Measurements from ENCODE around the gene XAGE5.
"Not testable (repeated sequence)": the region's sequence is repeated elsewhere in the genome, so short reads cannot be mapped to it uniquely, and the experiment has no call there.

The XAGE5 gene

GRCh38 chrX:52811065-52811625 lies at the start of gene XAGE5:
Gene XAGE5 (plus strand): TSS chrX:52811287. CDS start chrX:52812567, 1,280 bp downstream.
- no peak for DNase-seq

- not testable (repeated sequence) for DNase-seq
These were observed 45.1 kb upstream of the XAGE5 start for GRCh38 chrX:52765983-52766382.

GRCh38 chrX:52773504-52773903 lies 37.6 kb upstream of the XAGE5 start:
- not testable (repeated sequence) for DNase-seq

GRCh38 chrX:52797327-52797726 lies 13.8 kb upstream of the XAGE5 start, which contains the start of gene SPANXN5:
Gene SPANXN5 (minus strand): TSS chrX:52797427. CDS start chrX:52797348, 79 bp downstream.
- not testable (repeated sequence) for DNase-seq

- DNase-seq: not testable (repeated sequence)
These were observed 6.2 kb upstream of the XAGE5 start for GRCh38 chrX:52804876-52805275.

- DNase-seq: no peak
These were observed 8.7 kb downstream of the XAGE5 start for GRCh38 chrX:52819788-52820187.

- DNase-seq: no peak
These were observed 10.1 kb downstream of the XAGE5 start for GRCh38 chrX:52821079-52821760.

GRCh38 chrX:52824608-52825007 lies 13.5 kb downstream of the XAGE5 start:
- DNase-seq: no peak

GRCh38 chrX:52830551-52830950 lies 19.5 kb downstream of the XAGE5 start:
- DNase-seq: no peak

GRCh38 chrX:52839137-52839536 lies 28.1 kb downstream of the XAGE5 start:
- no peak for DNase-seq

- DNase-seq: not testable (repeated sequence)
These were observed 32.5 kb downstream of the XAGE5 start for GRCh38 chrX:52843619-52844018.

GRCh38 chrX:52852110-52852860 lies 41.2 kb downstream of the XAGE5 start:
- no peak for DNase-seq

- not testable (repeated sequence) for DNase-seq
These were observed 46.0 kb downstream of the XAGE5 start for GRCh38 chrX:52856991-52857525.

GRCh38 chrX:52865343-52865998 lies 54.4 kb downstream of the XAGE5 start:
- DNase-seq: no peak

Measured in activated T-cell treated with anti-CD3 and anti-CD28 coated beads, Interleukin-2, amount 50 U/mL, for 1 hour (primary cell).